NCI-H2196 treated with DMSO at 0.1 percent for 48 hours (cell line): Measurements from ENCODE around the gene ST8SIA6.
"Not testable (repeated sequence)": the region's sequence is repeated elsewhere in the genome, so short reads cannot be mapped to it uniquely, and the experiment has no call there.

Experiments
- DNase-seq: peaks from one replicate; lab custom pipeline; 2025; ENCODE audit not compliant: unreplicated experiment; lab: John Stamatoyannopoulos, UW

The ST8SIA6 gene

GRCh38 chr10:17349717-17350116, 104.7 kb downstream of the ST8SIA6 start:
- no peak for DNase-seq

GRCh38 chr10:17348501-17349349, 105.7 kb downstream of the ST8SIA6 start:
- DNase-seq = no peak

GRCh38 chr10:17348011-17348500, 106.3 kb downstream of the ST8SIA6 start:
- DNase-seq = no peak

- no peak for DNase-seq
Measured at GRCh38 chr10:17344206-17344605, 110.2 kb downstream of the ST8SIA6 start.

- no peak for DNase-seq
Measured at GRCh38 chr10:17343118-17343517, 111.3 kb downstream of the ST8SIA6 start.

- no peak for DNase-seq
Measured at GRCh38 chr10:17340144-17340829, 114.1 kb downstream of the ST8SIA6 start.

GRCh38 chr10:17335065-17335464, 119.3 kb downstream of the ST8SIA6 start:
- no peak for DNase-seq

- DNase-seq = no peak
Measured at GRCh38 chr10:17330501-17330900, 123.9 kb downstream of the ST8SIA6 start.

GRCh38 chr10:17326377-17326776, 128.0 kb downstream of the ST8SIA6 start:
- DNase-seq = no peak

- not testable (repeated sequence) for DNase-seq
Measured at GRCh38 chr10:17321957-17322356, 132.4 kb downstream of the ST8SIA6 start.

- no peak for DNase-seq
Measured at GRCh38 chr10:17316488-17317170, 137.8 kb downstream of the ST8SIA6 start.

- DNase-seq = no peak
Measured at GRCh38 chr10:17309435-17309834, 145.0 kb downstream of the ST8SIA6 start.

GRCh38 chr10:17307123-17307522, 147.3 kb downstream of the ST8SIA6 start:
- DNase-seq = no peak

GRCh38 chr10:17292375-17292774, 162.0 kb downstream of the ST8SIA6 start:
- DNase-seq = no peak

- no peak for DNase-seq
Measured at GRCh38 chr10:17290226-17290625, 164.2 kb downstream of the ST8SIA6 start.

- no peak for DNase-seq
Measured at GRCh38 chr10:17289763-17290162, 164.6 kb downstream of the ST8SIA6 start.

GRCh38 chr10:17286562-17287550, 167.5 kb downstream of the ST8SIA6 start:
- no peak for DNase-seq

GRCh38 chr10:17282311-17282710, 172.1 kb downstream of the ST8SIA6 start:
- no peak for DNase-seq

- DNase-seq = no peak
Measured at GRCh38 chr10:17278607-17279240, 175.7 kb downstream of the ST8SIA6 start.
